HG02885 (cell line): ENCODE data around the gene ZNF169.
"Not testable (repeated sequence)": the region's sequence is repeated elsewhere in the genome, so short reads cannot be mapped to it uniquely, and the experiment has no call there.

Experiments used
- ATAC-seq: cut with Tn5 transposase; IDR thresholded peaks from one replicate; pipeline ENCODE4 v1.9.1; 2021; ENCODE audit warnings: mild to moderate bottlenecking; ENCODE audit not compliant: unreplicated experiment, poor library complexity

Gene ZNF169

DNA sequence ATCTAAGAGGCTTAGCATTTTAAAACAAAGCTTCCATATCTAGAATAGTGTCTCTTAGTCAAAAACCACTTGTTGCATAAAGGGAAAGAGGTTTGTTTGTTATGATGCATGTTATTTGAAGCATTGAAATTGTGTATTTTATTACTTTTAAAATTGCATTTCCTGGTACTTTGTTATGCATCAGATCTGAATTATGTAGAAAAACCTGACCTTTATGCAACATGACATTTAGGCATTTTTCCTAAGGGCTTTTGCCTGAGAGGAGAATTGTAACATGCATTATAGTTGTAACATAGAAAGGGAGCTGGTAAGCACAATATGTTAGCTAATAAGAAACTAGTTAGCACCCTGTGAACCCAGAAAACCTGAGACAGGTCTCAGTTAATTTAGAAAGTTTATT is 22.0 kb downstream of the ZNF169 start:
- no peak for ATAC-seq

GRCh38 chr9:94286116-94286515 is 27.0 kb downstream of the ZNF169 start:
- no peak for ATAC-seq

DNA sequence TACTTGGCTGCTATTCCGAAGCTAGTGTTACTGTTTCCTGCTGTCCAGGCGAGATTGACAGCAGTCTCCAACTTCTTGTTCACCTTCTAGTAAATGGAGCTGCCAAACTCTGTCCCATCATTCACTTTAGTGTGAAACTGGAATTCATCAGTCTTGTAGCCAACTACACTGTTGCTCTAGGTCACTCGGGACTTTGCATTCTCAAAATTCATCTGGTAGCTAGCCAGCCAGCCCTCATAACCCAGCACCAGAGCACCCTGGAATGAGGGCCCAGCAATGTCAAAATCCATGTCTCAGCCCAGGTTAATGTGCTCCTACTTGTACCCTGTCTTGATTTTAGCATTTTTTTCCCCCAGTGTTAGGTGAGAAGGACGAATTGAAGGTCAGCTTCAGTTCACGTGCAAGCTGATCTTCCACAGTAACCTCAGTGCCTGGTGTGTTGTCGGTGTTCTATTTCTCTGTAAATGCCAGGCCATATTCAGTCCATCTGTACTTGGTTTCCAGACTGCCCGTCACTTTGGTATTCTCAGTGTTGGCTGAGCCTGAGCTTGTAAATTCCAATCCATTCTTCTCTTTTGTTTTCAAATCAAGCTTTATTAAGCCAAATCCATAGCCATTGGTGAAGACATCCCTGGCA is 28.9 kb downstream of the ZNF169 start:
- ATAC-seq, result no peak

GRCh38 chr9:94289691-94290090 is 30.6 kb downstream of the ZNF169 start:
- ATAC-seq, result no peak

DNA sequence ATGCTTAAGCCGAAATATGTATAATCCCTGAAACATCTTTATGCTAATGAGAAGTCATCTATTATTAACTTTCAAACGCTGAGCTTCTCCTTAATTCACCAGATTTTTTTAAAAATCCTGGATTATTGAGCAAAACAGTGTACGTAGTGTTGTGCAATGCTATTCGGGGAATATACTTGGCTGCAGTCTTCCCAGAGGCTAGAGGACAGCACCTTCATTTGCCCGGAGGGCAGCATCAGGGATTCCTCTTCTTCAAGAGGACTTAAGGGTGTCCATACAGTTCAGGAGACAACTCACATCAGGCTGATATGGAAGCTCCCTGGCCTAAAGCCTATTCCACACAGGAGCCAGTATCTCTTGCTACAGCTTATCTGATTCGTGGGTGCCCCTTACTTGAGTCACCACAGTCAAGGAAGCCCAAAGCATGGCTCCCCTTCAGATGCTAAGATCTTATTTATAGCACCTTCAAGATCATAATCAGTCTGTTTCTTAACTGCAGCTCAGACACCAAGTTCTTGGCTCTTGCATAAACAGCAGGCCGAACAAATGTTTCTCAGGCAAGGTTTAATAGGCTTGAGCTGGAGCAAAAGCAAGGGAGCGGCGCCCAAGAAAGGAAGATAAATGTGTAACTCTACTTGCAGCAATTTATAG is 40.0 kb downstream of the ZNF169 start:
- no peak for ATAC-seq

DNA sequence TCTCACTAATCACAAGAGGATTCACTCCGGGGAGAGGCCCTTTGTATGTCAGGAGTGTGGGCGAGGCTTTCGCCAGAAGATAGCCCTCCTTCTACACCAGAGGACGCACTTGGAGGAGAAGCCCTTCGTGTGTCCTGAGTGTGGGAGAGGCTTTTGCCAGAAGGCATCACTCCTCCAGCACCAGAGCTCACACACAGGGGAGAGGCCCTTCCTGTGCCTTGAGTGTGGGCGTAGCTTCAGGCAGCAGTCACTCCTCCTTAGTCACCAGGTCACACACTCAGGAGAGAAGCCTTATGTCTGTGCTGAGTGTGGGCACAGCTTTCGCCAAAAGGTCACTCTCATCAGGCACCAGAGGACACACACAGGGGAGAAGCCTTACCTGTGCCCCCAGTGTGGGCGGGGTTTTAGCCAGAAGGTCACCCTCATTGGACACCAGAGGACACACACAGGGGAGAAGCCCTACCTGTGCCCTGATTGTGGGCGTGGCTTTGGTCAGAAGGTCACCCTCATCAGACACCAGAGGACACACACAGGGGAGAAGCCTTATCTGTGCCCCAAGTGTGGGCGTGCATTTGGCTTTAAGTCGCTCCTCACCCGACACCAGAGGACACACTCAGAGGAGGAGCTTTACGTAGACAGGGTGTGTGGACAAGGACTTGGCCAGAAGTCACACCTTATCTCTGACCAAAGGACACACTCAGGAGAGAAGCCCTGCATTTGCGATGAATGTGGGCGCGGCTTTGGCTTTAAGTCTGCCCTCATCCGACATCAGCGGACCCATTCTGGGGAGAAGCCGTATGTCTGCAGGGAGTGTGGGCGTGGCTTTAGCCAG is 41.6 kb downstream of the ZNF169 start:
- no peak for ATAC-seq

GRCh38 chr9:94301583-94301982 is 42.5 kb downstream of the ZNF169 start:
- no peak for ATAC-seq

- ATAC-seq, result no peak
Measured at GRCh38 chr9:94302426-94302825, 43.3 kb downstream of the ZNF169 start.

GRCh38 chr9:94303321-94303720 is 44.2 kb downstream of the ZNF169 start:
- ATAC-seq, result no peak

DNA sequence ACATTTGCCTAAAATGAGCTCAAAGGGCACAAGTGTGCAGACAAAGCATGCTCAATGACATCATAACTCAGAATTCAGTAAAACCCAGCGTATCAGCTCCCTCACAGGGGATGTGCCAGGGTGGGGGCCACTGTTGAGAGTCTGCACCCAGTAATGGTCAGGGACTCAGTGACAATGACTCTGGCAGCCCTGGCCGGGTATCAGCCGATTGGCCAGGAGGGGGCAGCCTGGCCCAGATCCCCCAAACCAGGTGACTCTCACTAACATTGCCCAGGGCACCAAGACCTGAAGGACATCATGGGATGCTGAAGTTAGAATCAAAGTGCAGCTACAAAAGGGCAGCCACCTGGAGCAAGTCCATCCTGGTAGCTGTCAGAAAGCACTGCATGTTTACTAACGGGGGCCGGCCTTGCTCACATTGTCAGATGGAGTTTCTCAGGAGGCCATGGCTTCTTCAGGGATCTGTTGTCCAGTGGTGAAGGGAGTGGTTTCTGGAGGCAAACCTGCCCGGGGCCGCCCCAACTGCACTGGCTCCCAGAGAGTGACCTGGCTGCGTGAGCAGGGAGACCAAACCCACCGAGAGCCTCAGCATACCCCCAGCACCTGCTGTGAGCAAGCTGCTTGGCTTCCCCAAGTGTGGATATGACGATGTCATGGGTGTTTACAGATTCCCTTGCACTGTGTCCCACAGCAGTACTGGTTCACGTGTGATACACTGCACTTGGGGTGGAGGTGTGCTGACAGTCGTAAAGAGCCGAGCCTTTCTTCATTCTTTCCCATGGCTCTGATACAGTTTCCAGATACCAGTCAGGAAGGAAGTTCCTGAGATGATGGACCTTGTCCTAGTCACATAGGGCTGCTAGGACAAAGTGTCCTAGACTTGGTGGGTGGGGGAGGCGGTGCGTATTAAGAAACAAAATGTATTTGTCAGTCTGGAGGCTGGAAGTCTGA is 56.2 kb downstream of the ZNF169 start:
- ATAC-seq, result not testable (repeated sequence)

- ATAC-seq, result peak; percentile 65
Measured at GRCh38 chr9:94316236-94316635, 57.1 kb downstream of the ZNF169 start.

DNA sequence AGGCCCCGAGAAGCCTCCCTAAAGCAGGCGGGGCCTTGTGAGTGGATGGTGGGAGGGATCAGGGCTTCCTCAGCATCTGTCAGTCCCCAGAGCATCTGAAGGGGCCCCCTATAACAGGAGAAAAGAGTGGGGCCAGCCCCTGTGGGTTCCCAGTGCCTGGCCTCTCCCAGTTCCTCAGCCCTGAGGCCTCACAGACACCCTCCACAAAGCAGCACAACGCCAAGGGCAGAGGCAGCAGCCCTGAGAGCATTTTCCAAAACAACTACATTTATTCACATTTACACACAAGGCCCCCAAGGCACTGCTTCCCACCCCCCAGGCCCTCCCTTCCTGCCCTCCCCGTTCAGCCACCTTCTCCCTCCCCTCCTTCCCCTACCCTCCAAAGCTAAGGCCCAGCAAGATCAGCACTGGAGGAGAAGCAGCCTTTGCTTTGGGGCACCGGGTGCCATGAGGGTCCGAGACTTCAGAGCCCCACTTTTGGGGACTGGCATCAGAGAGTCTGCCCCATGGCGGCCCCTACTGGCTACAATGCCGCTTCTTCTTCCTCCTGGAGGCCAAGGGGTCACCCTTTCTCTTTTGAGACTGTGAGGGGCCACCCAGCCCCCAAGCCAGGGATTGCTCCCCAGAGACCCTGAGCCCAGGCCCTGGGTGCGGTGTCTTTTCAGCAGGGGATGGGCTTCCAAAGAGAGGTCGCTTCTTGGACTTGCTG is 59.0 kb downstream of the ZNF169 start:
- not testable (repeated sequence) for ATAC-seq

DNA sequence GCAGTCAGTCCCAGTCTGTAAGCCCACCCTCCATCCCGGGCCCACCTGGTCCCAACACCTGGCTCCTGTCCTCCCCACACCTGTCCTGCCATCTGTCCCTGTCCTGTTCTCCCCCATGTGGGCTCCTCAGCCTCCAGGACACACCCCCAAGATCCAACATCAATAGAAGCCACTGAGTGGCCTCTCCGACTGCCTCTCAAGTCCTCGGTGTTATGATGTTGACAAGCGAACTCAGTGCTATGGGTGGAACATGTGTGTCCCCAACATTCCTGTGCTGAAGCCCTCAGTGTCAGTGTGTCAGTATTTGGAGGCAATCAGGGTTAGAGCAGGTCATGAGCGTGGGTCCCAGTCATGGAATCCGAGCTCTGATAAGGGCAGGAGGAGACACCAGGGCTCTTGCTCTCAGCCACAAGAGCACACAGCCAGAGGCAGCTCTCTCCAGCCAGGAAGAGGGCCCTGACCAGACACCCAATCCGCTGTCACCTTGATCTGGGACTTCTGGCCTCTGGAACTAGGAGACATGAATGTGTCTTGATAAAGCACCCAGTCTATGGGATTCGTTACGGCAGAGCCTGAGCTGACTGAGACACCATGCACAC is 63.3 kb downstream of the ZNF169 start:
- ATAC-seq, result not testable (repeated sequence)

DNA sequence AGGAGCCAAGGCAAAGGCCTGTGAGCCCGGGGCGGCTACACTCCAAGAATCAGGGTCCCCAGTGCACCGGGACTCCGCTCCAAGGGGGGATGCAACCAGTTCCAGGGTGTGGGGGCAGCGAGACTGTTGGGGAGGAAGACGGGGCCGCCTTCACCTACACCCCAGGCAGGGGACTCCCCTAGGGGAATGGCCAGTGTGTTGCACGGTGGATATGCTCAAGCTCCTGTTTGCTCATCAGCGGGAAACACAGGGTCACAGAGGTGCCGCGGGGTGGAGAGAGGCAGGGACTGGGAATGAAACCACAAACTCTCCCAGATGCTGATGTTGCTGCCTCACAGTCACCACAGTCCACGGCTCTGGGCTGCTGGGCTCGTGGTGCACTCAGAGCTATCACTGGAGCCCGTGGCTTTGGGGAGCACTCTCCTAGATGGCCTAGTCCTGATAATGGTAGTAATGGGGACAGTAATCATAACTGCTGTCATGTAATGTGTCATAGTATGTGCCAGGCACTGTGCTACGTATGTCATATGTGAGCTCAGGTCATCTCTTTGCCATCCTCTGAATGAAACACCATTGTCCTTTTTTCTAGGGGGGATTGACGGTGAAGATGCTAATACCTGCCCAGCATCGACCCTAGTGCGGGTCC is 64.2 kb downstream of the ZNF169 start:
- ATAC-seq, result not testable (repeated sequence)

GRCh38 chr9:94325583-94325982 is 66.5 kb downstream of the ZNF169 start:
- ATAC-seq, result not testable (repeated sequence)

- ATAC-seq, result not testable (repeated sequence)
Measured at GRCh38 chr9:94328544-94328943, 69.4 kb downstream of the ZNF169 start, which contains the start of gene NUTM2F. NUTM2F (minus strand) TSS chr9:94328644; CDS start chr9:94328623, 21 bp downstream.

DNA sequence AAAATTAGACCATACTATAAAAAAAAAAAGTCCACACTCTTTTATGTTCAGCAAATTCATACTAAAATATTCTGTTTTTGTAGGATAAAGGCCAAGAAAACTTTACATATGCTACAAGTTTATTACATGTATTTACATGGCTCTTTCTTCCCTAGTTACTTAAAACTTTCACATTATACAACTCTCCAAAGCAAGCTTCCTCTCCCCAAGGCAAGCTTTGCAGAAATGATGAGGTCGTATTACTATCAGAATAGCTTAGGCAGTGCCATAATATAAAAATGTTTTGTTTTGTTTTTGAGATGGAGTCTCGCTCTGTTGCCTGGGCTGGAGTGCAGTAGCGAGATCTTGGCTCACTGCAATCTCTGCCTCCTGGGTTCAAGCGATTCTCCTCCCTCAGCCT is 77.3 kb downstream of the ZNF169 start:
- ATAC-seq, result not testable (repeated sequence)

GRCh38 chr9:94338723-94339122 is 79.6 kb downstream of the ZNF169 start:
- ATAC-seq, result not testable (repeated sequence)
